Ammon's horn (tissue), 1 donor: Measurements from ENCODE around the gene PLEKHM3.
"Not testable (repeated sequence)": the region's sequence is repeated elsewhere in the genome, so short reads cannot be mapped to it uniquely, and the experiment has no call there.

ENCODE experiments used
- DNase-seq: peaks from one replicate; pipeline ENCODE4 v3.0.0-alpha.2; 2016; ENCODE audit warnings: low spot score

PLEKHM3 gene

DNA sequence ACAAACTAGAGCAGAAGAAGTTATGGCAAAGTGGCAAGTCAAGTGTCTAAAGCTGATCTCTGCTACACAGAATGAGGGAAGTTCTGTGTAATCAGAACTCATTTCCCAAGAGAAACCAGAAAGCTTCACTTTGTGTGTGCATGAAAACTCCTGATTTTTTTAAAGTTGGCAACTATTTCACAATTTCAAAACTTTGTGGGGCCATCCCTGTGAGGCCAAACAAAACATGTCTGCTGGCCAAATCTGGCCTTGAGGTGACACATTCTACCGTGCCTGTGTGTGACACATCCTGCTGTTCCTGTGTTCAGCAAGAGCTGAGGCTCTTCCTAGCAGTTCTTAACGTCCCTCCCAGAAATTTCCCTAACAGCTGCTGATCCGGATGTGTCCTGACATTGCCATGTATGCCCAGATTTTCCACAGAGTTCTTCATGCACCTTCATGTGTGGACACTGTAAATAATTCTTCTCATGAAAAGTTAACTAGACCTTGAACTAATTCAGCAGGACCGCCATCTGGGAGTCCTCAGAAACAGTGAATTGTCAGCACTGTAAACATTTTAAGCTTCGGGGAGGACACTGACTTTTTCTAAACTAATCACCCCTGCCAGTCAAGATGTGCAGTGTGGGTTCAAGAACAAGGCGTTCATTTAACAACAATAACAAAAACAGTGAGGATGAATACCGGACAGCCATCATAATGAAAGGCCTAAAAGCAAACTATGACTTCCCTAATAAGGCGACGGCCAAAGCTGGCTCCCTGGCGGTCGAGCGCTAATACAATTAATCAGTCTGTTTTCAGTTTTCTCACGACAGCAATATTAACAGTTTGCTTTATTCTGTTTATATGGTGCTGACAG is 99.0 kb downstream of the PLEKHM3 start:
- DNase-seq: peak; percentile 10

DNA sequence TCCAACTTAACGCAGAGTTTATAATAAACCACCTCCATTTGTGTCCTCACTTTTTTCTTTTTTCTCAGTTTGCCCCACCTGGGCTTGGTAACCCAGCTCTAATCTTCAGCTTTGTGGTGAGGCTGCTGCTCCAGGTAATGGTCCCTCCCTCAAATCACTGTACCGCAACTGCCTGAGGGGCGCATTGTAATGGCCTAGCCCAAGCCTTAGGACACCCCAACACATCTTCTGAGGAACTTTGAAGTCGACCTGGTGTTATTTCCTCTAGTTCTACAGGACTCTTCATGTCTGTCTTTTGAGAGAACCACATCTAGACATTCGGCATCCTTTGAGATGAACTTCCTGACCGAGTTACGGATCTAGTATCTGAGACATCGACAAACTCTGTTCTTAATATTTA is 99.7 kb downstream of the PLEKHM3 start:
- no peak for DNase-seq

DNA sequence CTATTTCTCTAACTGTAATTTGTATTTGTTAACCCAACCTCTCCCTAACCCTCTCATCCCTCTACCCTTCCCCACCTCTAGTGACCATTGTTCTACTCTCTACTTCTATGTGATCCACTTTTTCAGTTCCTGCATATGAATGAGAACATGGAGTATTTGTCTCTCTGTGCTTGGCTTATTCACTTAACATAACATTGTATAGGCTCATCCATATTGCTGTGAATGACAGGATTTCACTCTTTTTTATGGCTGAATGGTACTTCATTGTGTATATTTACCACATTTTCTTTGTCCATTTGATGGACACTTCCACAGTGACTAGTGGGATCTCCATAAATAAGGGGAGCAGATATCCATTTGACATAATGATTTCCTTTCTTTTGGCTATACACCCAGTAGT is 103.7 kb downstream of the PLEKHM3 start:
- no peak for DNase-seq

DNA sequence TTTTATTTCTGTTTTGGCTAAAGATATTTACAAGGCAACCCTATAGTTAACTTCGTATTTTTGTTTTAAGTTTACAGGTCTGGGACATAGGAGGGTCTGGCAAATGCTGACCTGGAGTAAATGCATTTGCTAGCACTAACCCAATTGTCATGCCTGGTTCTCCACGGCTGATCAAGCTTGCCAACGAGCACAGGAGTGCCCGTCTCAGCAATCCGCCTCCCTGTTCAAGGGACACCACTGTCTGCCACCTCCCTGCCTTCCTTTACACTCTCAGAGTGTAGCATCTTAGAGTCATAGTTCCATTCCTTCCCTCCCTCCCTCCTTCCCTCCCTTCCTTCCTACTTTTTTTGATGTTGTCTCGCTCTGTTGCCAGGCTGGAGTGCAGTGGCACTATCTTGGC is 104.6 kb downstream of the PLEKHM3 start:
- DNase-seq: no peak

DNA sequence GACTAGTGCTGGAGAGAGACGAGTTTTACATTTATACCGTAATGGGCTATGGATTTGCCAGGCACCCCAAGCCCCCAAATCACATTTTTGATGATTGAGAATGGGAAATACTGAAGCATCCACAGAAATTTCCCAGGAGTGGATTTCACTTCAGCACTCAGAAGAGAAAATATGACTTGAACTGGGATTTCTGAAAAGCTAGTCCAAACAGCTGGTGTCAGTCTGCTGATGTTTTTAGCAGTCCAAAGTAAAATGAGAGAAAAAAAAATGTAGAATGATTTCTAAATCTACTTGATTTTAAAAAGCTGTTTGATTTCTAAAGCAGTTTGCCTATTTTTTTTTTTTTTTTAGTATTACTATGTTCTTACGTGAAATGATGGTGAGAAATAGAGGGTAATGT is 105.0 kb downstream of the PLEKHM3 start:
- no peak for DNase-seq

DNA sequence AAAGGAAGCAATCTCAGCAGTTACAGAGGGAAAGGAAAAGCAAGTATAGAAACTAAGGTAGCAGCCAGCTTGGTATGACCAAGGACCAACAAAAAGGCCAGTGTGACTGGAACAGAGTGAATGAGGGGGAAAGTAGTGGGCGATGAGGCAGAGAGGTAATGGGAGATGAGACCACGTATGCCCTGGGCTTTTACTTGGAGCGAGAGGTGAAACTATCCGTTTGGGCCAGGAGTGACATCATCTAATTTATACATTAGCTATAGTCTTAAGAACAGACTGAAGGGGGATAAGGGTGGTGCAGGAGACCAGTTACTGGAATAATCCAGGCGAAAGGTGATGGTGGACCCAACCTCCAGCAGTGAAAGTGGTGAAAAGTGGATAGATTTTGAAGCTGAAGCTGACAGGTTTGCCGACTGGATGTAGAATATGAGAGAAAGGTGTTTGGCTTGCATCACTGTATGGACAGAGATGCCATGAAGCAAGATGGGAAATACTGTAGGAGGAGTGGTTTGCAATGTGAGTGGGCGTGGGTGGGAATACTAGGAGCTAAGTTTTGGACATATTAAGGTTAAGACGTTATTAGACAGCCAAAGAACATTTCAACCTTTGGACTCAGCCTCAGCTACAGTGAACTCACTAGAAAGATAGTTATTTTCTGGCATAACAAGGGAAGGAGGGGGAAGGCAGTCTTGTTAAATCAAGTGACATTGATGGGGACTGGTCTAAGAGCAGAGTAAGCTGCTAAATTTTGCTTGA is 106.0 kb downstream of the PLEKHM3 start:
- no peak for DNase-seq

DNA sequence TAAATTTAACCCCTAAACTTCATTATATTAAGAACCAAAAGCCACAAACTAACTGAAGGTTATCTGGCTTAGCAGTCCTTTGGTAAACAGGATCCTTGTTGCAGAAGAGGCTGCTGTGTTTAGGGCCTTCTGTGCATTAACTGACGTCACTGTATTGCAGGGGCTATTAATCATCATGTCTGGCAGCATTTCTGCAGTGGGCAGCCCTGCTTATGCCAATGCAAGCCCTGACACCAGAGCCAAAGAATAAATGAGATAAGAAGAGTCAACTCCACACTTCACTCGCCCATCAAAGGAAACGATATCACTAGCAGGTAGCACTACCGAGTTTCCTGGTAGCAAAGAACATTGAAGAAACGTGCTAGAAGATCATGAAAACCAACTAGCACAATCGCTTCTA is 110.6 kb downstream of the PLEKHM3 start:
- no peak for DNase-seq

DNA sequence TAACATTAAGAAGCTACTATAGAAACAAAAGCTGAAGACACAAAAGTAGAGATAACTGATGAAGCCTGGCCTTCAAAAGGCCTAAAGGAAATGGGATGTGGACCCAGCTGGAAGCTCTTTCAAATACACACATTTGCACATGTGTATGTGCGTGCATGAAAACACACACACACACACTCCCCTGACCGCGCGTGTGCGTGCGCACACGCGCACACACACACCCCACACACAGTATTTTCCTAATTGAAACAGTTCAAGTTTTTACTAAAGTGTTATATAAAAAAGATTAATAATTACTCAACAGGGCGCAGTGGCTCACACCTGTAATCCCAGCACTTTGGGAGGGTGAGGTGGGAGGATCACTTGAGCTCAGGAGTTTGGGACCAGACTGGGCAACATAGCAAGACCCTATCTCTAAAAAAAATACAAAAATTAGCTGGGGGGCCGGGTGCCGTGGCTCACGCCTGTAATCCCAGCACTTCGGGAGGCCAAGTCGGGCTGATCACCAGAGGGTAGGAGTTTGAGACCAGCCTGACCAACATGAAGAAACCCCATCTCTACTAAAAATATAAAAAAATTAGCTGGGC is 111.5 kb downstream of the PLEKHM3 start:
- DNase-seq: no peak

DNA sequence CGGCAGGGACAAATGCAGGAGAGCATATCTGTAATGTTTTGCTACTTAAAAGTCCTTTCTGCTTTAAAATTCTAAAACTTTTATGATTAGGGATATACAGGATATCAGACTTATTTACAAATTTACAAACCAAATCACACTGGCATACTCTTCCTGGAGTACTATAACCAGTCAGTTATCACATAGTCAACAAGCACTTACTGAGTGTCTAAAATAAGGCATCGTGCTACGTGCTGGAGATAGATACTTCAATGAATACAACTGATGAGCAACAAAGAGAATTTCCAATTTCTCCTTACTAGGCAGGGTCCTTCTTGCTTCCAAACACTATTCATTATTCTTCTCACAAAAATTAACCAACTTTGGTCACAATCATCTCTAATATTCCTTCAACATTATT is 113.5 kb downstream of the PLEKHM3 start:
- no peak for DNase-seq

DNA sequence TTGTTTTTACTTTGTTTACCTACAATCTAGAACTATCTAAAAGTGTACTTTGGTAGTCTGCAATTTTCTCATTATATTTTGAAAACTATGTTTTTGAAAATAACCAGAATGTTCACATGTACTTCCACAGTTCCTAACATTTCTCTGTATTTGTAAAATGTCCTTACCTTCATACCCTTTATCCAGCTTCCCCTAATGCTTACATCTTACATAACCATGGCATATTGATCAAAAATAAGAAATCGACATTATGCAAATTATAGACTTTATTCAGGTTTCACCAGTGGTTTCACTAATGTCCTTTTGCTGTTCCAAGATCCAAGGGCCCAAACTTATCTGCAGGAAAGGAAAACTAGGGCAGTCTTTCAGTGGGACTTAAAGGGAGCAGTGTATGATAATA is 114.1 kb downstream of the PLEKHM3 start:
- DNase-seq: no peak

DNA sequence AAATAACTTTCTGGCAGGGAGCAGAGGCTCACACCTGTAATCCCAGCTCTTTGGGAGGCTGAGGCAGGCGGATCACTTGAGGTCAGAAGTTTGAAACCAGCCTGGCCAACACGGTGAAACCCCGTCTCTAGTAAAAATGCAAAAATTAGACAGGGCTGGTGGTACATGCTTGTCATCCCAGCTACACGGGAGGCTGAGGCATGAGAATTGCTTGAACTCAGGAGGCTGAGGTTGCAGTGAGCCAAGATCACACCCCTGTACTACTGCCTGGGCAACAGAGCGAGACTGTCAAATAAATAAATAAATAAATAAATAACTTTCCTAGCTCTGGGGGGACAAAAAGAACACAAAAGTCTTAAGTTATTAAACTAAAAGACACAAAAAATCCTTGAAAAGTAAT is 118.8 kb downstream of the PLEKHM3 start:
- not testable (repeated sequence) for DNase-seq

DNA sequence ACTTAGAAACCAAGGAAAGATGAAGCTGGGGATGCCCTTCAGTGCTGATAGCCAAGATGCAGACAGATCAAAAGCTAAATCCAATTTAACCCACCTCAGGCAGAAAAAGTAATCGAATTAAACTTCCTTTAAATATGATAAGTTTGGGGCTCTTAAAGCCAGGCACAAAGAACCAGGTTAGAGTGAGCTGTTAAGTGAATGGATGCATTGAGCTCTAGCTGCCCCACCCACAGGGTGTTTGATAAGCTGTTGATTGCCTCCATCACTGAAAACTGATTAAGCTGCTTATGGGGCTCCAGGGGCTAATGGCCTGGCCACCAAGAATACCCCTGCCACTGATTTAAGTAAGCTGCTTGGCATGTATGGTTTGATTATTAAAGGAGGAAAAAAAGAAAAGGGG is 119.8 kb downstream of the PLEKHM3 start:
- DNase-seq: no peak

DNA sequence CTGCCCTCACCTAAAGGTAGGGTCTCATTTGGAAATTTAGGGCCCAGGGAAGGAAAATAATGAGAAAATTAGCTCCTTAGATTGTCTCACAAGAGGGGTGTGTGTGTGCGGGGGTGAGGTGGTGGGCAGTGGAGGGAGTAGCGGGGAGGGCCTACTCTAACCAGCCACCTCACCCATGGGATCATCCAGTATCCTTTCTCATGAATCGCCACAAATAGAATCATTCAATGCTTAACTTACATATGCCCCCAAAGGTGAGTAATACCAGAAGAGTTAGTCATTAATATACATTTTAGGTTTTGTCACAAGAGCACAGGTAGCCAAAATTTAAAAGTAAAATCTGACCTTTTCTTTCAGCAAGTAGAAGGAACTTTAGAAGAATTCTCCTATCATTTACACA is 122.1 kb downstream of the PLEKHM3 start:
- DNase-seq: no peak

DNA sequence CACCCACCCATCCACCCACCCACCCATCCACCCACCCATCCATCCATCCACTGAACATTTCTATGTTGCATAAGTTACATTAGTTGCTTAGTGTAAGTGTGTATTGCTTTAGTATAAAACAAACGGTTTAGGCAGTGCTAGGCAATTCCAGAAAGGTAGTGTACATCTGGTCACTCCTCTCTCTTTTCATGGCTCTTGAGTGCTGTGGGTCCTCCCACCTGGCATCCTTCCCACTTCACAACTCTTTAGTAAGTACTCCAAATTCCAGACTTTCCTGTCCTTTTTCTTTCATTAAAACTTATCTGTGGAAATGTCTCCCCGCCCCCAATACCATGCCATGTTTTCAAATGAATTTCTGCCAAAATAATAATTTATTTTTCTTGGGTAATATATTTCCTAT is 122.5 kb downstream of the PLEKHM3 start:
- DNase-seq: no peak

DNA sequence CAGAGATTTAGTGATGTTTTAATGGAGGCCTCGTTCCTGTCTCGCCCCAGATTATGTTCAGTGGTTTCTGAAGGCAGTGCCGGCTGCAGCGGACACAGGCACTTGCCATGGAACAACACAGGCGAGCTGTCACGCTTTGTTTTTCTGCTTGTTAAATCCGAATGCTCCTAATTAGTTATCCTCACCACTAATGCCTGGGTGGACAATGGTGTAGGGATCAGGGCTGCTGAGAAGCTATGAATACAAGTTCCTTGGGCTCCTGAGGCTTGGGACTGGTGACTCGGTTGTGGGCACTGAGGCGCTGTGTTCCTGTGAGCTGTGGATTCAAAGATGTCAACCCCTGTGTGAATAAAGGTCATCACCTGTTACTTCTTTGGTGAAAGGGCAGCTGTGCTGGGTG is 123.5 kb downstream of the PLEKHM3 start:
- DNase-seq: no peak

DNA sequence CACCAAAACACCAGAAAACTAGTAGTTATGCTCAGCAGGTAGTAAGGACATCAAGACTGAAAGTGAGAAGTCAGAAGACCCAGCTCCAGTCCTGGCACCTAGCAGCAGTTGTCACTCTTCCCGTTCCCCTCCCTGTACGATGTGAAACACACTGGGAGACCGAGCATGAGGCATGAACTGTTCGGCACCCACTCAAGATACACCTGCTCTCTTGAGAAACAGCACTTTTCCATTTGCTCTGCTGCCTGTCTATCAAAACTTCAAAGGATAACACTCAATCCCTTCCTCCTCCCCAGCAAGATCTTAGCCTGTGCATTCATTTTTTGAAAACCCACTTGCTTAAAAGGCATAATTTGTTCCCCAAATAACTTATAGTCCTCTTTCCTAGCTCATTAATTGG is 123.9 kb downstream of the PLEKHM3 start:
- no peak for DNase-seq

DNA sequence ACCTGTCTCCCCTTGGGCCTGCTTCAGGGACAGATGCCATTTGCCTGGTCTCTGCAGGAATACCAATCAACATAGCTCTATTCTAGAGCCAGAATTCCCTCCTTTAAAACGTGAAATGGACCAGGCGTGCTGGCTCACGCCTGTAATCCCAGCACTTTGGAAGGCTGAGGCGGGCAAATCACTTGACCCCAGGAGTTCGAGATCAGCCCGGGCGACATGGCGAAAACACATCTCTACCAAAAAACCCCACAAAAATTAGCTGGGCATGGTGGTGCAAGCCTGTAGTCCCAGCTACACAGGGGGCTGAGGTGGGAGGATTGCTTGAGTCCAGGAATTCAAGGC is 127.0 kb downstream of the PLEKHM3 start:
- no peak for DNase-seq

DNA sequence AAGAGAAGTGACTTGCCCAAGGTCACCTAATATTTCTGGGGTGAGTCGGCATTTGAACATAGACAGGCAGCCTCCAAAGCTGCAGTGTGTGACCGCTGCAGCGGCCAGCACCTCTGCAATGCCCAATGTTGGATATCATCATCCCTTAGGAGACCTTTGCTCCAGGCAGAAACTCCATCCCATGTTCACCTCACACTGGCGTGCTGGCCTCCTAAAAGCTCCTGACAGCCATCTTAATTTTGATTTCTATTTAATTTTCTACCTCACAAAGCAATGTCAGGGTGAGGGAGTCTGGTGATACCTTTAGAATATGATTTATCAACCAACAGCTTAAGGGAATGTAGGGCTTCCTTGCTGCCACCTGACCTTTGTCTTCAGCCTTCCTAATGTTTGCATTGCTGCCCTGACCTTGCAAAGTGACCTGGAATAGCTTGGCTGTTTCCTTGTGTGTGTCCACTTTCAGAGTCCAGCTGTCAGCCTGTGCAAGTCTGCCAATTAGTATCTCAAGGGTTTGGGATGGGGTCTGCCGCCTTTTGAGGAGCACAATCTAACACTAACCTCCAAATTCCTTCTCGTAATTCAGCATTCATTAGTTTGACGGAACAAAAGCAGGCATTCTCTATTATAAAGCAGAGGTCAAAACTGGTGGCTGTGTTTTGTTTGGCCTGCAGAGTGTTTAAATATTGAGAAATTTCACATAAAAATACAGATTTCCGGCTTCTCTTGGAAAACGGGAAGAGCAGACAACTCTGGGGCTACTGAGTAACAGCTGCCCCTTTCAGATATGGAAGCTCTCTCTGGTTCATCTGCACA is 127.6 kb downstream of the PLEKHM3 start:
- DNase-seq: no peak

DNA sequence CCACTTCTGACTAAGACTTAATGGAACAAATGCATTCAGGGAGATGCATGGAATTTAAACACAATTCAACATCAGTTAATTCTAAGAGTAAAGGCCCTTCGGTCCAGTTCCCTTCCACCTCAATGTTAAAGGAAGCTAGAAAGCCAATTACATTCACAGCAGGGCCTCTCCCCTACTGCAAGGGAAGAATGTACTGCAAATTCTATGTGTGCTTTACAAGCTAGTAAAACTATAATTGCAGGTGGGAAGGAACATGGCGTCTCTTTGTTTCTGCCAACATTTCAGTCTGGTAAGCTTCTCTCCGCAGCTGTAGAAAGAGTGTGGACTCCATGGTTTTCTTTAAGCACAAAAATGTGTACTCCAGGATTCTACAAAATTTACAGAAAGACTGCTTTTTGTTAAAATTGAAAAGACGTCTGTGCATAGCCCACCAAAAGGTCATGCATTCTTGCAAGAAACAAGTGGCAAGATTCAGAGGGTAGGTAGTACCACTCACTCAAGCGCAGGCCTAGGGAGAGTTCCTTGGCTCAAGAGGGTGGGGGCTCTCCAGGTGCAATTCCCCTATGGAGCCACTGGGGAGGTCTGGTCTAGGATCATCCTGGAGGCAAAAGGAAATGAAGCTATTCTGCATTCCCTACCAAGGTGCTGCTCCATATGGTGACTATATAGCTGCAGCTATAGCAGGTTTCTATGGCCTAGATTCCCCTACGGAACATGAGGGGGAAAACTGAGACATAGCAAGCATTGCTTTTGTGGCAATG is 128.6 kb downstream of the PLEKHM3 start:
- DNase-seq: no peak

DNA sequence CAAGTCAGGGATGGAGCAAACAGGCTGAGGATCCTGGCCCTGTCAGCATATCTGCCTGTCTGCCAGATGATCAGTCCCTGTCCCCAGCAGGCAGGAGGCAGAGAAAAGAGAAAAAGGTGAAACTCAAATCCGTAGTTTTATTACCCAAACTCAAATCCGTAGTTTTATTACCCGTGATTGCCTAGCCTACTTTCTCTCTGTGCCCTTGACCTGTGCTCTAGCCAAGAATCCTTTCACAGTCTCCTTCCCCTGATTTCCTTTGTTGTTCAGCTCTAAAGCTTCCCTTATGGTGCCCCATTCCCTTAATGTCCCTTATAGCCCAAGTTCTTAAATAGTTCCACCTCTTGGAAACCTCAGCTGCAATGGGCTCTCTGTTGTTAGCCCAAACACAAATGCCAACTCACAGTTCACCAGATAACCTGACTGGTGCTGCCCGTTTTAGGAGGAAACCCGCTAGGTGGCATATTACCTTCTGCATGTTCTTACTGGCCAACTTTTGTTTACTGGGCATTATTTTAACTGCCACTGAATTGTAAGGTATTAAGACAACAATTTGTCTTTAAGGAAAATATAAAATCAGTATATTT is 130.0 kb downstream of the PLEKHM3 start:
- DNase-seq: no peak

DNA sequence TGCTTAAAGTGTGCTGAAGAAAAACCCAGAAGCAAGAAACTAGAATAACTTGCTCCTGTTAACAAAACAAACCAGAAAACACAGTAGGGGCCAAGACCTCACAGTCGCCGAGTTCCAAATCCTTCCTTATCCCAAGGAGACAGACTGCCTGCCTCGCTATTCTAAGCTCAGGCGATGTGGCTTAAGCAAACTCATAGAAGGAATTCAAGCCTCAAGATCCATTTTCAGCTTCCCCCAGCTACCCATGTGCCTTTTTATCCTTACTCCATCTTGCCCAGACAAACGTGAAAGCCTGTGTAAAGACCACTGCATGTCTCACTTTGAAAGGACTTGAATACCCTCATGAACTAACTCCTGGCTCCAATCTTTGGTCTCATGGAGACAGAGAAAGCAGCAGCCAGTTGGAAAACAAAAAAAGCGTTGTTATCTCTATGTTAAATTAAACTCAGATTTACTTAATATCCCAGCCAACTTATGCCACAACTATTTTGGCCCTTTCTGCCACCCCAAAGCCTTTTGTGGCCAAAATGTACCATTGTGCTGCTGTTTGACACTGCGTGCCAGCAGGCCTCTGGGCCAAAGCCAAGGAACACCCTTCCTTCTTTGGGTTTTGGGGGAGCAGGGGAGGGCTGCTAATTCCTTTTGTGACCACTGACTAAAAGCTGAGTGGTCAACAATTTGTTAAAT is 132.5 kb downstream of the PLEKHM3 start:
- DNase-seq: no peak
